NCI-H146 (cell line): ENCODE results near the gene CRAT.

Experiments used
- DNase-seq: peaks from one replicate; lab custom pipeline; 2025; lab: John Stamatoyannopoulos, UW

Gene CRAT

DNA sequence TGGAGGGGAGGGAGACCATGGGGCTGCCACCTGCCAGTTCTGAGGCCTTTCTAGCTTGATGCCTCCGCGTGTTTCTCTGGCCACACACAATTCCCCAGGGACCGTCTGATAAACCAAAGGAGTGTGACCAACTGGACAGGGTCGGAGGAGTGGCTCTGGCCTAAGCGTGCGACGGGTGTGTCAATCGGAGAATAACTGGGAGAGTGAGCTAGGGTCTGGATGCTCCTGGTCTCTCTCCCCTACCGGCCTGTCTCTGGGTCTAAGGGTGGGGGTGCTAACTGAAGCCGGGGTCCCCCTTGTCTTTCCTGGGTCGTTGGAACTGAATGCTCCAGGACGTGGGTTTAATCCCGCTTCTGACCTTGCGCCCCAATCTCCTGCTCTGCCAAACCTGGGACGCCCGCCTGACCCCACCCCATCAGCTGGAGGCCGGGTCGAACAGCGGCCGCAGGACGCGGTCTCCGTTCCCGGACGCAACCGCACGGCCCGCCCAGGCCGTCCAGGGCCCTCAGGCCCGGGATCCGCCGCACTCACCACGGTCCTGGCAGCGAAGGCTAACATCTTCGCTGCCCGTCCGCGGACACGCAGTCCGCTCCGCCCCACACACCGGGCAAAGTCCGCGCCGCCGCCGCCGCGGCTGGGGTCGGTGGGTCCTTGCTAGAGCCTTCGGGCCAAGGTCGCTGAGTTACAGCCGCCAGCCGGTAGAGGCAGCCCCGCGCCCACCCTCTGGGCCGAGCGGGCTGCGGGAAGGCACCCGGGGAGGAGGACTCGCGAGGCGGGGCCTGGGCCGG lies 447 bp downstream of the CRAT start:
- DNase-seq = peak; percentile 50

DNA sequence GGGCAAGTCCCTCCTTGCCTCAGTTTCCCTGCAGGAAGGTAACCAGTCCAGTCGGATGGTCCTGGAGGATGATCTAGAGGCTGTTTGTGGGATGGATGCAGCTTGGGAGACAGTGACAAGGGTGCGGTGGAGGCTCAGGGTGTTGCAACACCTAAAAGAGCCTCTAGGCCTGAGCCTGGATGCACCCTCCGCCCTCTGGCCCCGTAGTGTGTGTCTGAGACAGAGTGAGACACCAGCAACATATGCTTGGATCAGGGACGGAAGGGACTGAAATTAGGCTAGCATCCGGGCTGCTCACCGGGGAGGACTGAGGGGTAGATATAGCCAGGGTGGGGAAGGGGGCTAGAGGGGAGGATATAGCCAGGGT lies 1.1 kb downstream of the CRAT start:
- DNase-seq = no peak

DNA sequence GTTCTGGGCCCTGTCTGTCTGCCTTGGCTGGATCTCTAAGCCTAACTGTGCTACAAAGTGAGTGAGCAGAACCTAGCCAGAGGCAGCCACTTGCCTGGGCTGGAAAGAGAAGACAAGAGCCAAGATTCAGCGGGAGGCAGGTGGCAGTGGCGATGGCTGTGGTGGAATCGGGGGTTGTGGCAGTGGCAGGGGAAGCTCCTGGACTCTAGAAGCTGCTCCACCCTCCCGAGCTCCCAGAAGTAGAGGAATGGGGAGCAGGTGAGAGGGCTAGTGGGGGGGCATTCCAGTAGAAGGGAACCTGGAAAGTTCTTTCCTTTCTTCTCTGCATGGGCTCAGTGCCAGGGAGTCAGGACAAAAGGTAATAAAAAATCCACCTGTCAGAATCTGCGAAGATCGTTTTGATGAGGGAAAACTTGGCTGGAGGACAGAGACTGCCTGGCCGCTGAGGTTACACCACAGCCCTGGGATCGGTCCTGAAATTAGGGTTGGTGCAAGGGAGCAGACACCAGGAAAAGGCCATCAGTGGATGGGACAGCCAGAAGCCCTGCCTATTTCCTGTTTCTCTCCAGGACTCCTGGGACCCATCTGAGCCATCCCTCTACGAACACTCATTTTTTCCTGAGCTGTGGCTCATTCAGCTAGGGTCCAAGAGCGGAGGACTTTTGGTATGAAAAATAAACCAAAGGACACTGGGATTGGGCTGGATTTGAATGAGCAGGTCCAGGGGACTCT lies 1.6 kb downstream of the CRAT start:
- DNase-seq = no peak

DNA sequence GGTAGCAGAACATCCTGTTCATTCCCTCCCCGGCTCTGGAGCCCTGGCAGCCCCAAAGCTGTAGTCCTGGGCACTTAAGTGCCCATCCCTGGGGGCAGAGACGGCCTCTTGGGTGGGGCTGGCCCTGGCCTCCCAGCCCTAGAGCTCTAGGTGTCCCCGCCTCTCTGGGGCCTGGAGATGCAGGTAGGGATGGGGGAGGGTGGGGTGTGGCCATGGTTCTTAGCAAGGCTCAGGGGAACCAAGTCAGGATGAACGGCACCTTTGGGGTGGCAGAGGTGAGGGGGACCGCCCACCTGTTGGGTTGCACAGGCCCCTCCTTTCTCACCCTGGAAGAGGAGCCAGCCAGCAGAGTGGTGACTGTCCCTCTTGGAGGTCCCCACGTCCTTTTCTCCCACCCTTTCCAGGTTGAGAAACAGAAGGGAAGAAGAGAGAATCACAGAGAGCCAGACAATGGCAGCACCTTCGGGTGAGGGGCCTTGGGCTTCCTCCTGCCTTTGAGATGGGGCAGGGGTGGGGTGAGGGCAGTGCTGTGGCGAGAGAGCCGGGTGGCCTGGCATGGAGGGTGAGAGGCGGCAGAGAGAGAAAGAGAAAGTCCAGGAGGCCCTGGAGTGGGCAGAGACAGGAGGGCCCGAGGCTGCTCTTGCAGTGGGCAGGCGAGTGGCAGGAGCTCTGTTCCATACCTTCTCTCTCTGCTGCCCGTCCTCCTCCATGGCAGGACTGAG lies 2.3 kb downstream of the CRAT start:
- no peak for DNase-seq

DNA sequence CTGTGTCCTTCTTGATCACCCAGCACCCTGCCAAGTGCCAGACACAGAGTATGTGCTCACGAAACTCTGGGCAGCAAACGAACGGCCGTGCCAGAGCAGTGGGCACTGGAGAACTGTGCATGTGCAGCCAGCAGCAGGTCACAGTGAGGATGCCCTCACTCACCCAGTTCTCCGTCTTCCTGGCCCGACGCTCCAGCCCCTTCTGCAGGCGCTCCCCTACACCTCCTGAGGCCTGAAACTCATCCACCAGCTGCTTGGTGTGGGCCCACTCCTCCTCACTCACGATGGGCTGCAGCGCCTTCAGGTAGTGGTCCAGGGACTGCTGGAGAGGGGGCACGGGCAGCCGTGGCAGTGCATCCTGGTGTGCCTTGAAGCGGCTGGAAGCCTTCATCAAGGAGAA lies 2.9 kb downstream of the CRAT start:
- DNase-seq = no peak

DNA sequence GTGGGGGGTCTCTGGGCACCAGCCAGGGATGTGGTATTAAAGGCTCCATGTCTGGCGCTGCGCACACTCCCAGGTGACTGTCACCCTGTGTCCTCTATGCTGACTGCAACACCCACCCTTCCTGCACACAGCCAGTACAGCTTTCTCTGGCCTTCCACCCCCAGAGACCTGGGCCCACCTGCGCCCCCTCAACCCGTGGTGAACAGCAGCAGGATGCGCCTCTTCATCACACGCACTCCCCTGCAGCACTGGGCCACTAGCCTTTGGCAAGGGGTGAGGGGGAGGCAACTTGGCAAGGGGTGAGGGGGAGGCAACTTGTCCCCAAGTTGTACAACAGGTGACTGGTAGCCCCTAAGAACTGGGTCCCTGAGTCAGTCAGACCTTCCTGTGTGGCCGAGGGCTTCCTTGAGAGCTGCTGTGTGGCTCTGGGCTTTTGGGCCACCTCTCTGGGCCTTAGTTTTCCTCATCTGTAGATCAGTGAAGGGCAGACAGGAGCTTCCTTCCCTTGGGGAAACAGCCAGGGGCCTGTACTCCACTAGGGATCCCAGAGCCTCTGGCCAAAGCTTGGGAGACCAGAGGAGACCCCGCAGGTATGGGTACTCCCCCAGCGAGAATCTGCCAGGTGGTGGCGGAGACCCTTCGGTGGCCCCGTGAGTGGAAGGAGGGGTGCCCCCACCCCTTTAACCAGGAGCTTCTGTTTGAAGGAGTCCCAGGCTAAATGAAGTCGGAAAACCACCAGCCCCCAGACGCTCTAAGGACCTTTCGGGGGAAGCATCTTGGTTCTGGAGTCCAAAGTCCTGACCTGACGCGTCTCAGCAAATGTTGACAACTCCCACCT lies 4.5 kb downstream of the CRAT start:
- no peak for DNase-seq

DNA sequence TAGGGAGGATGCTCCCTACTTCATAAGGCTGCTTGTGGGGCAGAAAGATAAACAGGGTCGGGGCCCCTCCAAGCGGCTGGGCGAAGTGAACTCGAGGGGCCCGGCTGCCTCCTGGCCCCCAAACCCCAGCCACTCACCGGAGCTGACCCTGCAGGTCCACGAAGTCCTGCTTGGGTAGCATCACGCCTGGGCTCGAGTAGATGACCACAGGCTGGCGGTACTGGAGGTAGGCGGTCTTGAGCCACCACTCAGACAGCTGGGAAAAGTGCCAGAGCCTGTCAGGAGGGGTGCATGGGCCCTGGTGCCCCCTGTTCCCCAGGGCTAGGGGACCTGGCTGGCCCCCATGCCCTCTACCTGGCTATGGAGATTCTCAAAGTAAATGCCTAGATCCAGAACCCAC lies 6.5 kb downstream of the CRAT start:
- no peak for DNase-seq

DNA sequence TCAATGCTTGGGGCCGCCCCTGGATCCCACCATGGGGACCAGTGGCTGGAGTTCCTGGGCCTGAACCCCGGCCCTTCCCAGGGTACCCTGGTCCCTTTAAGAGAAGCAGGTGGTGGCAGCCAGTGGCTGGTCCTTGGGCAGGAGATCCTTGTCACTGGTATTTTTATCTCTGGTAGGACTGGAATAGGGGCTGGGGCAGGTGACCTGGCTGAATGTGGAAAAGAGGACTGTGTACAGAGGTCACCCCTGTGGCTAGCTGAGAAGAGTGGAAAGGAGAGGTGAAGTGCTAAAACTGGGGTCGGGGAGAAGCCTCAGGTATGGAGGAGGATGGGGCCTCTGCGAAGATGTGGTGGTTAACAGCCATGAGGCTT lies 7.0 kb downstream of the CRAT start:
- no peak for DNase-seq

DNA sequence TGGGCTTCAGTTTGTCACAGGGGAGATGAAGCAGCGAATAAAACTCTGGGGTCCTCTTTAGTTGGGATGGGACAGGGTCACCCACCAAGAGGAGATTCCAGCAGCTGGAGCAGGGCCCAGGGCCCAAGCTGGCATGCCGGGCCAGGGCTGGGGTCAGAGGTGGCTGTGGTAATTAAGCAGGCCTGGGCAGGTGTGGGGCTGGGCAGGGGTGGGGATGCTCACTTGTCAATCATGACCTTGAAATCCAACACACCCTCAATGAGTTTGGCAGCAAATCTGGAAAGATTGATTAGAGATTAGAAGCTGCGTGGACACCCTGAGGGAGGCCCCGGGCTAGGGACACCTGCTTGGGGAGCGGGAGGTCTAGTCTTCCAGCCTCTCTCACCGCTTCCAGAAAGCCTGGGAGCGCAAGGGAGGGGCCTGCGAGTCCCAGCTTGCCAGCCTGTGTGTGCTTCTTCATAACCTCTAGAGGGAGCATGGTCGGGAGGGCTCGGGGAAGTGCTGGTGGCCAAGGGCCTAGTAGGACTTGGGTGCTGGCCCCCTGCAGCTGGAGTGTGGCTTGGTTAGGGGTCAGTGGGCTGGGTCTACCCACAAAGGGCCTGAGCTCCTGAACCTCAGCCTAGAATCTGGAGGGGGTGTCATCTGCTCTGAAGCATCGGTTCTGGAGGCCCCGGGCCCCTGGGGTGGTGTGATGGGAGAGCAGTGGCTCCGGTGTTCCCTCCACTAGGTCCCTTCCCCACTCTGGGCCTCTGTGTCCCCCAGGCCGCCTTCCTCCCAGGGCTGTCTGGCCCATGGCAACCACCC lies 7.6 kb downstream of the CRAT start:
- DNase-seq = peak; percentile 67

DNA sequence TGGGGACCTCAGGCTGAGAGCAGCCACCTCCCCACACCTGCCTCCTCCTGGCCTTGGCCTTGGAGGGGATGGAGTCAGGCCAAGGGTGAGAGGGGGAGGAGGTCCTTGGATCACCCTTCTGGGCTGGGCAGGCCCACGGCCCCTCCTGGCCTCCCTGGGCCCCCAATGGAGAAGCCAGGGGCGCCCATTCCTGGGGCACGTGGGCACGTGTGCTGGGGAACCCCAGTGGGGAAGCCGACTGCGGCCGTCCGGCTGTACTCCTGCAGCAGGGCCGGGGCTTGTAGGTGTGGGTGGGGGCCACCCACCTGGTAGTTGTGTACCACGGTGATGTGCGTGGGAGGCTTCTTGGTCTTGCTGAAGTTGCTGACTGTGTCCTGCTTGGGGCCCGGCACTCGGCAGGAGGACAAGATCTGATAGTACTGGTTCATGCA lies 8.5 kb downstream of the CRAT start:
- no peak for DNase-seq

DNA sequence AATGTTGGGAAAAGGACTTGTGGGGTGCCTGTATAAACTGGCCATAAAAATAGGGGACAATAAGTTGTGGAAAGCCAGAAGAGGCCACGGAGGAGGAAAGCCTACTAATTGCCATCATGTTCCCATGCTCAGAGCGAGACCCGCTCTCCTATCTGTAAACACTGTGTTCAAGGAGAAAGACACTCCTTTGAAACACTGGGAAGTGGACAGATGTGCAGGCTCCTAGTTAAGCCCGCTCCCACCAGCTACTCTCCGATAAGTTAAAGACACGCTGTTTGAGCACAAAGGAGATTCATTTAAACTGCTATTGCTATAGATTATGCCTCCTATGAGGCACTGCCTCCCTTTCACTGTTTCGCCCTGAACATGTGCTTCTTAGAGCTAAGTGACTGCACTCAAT lies 9.3 kb downstream of the CRAT start:
- DNase-seq = no peak

DNA sequence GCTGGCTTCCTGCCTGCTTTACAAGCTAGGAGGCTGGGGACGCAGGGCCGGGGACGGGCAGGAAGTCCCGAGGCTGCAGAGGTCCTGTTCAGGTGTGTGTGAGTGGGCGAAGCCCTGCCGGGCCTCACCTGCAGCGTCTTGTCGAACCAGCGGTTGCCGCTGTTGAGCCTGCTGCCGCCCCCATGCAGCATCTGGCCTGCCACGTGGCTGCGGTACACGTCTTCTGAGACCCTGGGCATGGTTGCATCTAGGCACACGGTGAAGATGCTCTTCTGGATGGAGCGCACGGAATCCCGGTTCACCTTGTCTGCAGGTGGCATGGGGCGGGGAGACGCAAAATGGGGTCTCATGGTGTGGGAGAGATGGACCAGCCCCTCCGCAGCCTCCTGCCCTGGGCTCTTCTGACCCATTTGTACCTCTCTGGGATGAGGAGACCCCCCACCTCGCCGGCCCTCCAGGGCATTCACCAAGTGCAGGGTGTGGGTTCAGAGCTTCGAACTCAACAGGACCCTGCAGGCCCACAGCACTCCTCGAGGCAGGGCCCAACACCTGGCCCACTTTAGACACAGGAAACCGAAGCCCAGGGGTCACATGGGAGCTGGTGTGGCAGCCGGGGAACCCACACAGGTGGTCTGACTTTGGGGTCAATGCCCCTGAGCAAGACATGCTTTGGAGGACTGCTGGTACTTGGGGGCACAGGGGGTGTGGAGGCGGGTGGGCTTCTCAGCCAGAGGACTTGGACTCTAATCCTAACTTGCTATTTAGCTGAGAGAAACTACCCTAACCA lies 10.0 kb downstream of the CRAT start:
- DNase-seq = no peak

DNA sequence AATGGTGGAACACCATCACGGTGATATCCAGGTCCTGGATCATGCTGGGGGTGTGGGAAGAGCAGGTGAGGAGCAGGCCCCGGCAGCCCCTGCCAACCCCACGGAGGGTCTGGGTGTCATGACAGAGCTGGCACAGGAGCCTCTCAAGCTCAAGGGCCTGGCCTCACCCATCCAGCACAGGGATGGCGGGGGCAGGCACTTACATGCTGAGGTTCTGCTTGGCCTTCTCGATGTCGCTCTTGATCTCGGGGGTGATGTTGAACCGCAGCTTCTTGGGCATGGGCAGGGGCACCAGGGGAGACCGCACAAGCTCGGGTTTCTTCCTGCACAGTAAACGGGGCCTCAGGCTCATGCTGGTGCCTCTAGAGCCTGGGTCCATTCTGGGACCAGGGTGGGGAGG lies 12.3 kb downstream of the CRAT start:
- no peak for DNase-seq

DNA sequence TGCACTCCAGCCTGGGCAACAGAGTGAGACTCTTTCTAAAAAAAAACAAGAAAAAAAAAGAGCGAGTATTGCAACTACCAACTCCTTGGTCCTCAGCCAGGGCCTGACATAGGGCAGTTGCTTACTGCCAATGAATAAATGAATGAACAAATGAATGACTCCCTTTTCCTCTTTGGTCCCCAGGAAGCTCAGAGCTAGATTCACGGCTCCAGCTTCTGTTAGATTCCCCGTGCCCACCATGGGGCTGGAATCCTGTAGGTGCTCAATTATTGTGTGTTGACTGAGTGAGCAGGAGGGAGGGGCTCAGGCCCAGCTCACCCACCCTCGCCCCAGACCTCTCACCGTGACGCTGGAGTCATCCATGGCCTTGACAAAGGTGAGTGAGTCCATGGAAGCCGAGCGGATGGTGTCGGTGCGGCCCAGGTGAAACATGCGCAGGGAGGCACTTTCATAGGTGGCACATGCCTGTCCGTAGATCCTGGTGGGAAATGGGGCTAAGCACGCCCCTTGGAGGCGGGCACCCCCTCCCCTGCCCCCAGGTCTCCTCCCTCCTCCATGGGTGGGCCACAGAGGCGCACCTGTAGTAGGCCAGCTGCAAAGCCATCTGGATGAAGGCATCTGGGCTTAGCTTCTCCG lies 12.8 kb downstream of the CRAT start:
- DNase-seq = no peak

DNA sequence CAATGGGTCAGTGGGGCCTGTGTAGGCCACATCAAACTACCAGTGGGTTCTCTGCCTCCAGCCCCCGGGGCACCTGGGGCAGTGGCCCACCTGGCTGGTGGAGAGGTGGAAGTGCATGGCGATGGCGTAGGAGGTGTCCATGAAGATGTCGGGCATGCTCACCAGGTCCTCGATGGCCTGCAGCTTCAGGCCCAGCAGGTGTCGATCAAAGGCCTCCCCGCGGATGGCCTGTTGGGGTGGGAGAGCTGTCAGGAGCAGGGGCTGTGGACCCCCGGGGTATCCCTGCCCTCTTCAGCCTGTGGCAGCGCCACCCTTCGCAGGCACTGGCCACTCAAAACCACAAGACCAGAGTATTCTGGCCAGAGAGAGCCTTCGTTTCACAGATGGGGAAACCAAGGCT lies 14.7 kb downstream of the CRAT start:
- no peak for DNase-seq

DNA sequence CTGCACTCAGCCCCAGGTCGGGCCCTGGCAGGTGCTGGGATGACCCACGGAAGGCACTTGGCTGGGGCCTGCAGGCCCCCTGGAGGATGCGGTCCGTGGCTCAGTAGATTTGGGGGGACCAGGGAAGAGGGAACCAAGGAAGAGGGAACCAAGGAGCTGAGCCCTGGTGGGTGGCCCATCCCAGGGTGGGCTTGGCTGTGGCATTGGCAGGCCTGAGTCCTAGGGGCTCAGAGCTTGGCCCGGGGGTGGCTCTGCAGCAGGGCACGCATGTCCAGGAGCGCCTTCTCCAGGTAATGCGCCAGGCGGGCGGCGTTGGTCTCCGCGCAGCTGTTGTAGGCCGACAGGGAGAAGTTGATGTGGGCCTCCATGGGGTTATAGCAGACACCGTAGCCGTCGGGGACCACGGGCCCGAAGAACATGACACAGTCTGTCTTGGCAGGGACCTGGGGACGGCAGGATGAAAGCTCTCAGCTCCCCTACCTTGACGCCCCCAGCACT lies 15.4 kb downstream of the CRAT start:
- no peak for DNase-seq

DNA sequence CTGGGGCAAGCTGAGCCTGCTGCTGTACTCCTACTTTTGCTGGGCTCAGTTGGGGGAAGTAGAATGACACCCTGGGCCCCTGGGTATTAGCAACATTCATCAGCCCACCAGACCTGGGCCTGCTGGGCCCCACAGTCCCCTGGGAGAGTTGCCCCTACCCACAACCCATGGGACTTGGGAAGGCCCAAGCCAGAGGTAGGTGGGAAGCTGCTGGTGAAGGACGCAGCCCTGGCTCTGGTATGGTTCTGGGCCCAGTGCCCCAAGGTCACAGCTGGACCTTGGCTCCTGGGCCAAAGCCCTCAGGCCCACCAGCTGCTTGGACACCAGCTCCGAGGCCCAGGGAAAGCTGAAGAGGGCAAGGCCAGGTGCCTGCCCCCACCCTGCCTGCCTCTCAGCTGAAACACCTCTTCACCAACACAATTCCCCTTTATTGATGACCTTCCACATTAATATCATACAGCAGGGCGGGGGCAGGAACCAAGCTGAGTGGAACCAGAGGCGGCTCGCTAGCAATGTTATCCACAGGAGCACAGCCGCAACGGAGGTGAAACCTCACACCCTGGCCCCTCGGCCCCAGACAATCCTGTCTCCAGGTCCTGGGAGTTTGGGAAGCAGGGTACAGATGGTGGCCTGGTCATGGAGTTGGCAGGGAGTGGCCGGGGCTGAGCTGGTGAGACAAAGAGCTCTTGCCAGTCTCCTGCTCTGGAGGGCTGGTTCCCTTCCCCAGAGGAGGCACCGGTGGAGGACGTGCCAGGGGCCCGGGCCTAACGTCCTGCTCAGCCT lies 16.0 kb downstream of the CRAT start:
- DNase-seq = no peak

DNA sequence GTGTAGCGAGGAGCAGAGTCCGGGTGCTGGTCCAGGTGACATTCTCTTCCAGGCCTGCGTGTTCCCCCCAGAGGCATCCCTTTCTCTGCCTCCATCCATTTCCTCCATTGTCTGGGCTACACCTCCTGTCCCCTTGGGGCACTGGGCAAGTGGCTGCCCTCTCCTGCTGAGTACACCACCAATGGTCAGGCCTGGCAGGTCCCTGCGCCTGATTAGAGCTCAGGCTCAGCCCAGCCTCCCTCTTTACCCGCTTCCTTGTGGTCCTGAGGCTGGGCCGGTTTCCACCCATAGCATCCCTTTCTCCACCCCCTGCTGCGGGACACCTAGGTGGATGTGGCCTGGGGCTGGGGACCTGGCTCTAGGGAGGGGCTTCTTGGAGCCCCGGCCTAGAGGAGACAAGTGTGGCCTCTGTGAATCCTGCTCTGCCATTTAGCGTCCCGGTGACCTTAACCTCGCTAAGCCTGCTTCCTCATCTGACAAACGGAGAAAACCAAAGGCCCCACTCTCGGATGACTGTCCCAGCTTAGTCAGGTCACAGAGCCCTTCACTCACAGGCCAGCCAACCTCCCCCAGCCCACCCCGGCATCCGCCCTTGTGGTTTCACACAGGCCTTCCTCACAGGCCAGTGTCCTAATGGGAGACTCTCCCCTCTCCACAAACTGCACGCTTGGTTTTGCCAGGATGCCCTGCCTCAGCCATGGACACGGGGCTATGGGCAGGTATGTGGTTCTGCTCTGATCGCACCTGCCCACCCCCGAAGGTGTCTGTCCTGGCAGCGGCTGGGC lies 16.8 kb downstream of the CRAT start:
- no peak for DNase-seq
